Naive thymus-derived CD4-positive, alpha-beta T cell (primary cell): ENCODE results near the gene NPAS3. TPM values are rescaled to one million over a fixed set of nuclear protein-coding genes. Genes with fewer than 3 reads are reported as not detected.

Experiments
- ATAC-seq: fragments of 150-1000 bp; cut with Tn5 transposase; 2 replicates; pipeline ENCODE4 v1.10.0; 2021; ENCODE audit warnings: mild to moderate bottlenecking, moderate library complexity
- CTCF ChIA-PET: fragments of 350-600 bp; sonication (Branson Sonifier 250); formaldehyde crosslinking; loops from one replicate; lab custom pipeline; 2021; ENCODE audit warnings: antibody characterized with exemption; lab: Charles Lee
- POLR2A ChIA-PET: fragments of 350-600 bp; sonication (Branson Sonifier 250); formaldehyde crosslinking; loops from one replicate; lab custom pipeline; 2021; ENCODE audit warnings: antibody characterized with exemption, inconsistent platforms; lab: Charles Lee
- DNase-seq, 9 donors: peaks; one replicate each; pipeline versions ENCODE4 v3.0.0 to v3.0.0-alpha.2; 2020 to 2022; ENCODE audit warnings: mixed read lengths in 1 of 9
- H3K27ac ChIP-seq: one replicate; pipeline ENCODE4 v1.7.0; 2013; ENCODE audit warnings: mild to moderate bottlenecking, low read depth, low read length, moderate library complexity
- H3K27me3 ChIP-seq, 2 donors: one replicate each; pipeline ENCODE4 v1.7.0; 2013; ENCODE audit warnings: low read length in 2 of 2, mild to moderate bottlenecking in 2 of 2, moderate library complexity in 2 of 2; ENCODE audit not compliant: control insufficient read depth in 2 of 2, insufficient read depth in 2 of 2
- H3K36me3 ChIP-seq, 3 experiments: 1 replicate in 2 of 3; 2 replicates in 1 of 3; pipeline ENCODE4 v1.7.0; 2013; ENCODE audit warnings: low read length in 3 of 3, mild to moderate bottlenecking in 3 of 3, moderate library complexity in 1 of 3; ENCODE audit not compliant: insufficient read depth in 3 of 3, control insufficient read depth in 2 of 3
- H3K4me1 ChIP-seq, 2 donors: one replicate each; pipeline ENCODE4 v1.7.0; 2013; ENCODE audit warnings: low read length in 2 of 2, mild to moderate bottlenecking in 2 of 2, moderate library complexity in 1 of 2; ENCODE audit not compliant: control insufficient read depth in 2 of 2, insufficient read depth in 2 of 2
- H3K4me3 ChIP-seq: 2 replicates; pipeline ENCODE4 v1.7.0; 2013; ENCODE audit warnings: mild to moderate bottlenecking, low read length
- H3K9me3 ChIP-seq, 3 experiments: 1 replicate in 2 of 3; 2 replicates in 1 of 3; pipeline ENCODE4 v1.7.0; 2013; ENCODE audit warnings: low read length in 3 of 3; ENCODE audit not compliant: control insufficient read depth in 2 of 3
- H3K27ac Mint-ChIP-seq, 9 donors: one replicate each; pipeline ENCODE4 v1.8.0; 2020 to 2022; ENCODE audit warnings: mixed read lengths in 9 of 9, mild to moderate bottlenecking in 8 of 9, moderate library complexity in 5 of 9, inconsistent platforms in 2 of 9
- H3K27me3 Mint-ChIP-seq, 5 donors: one replicate each; pipeline ENCODE4 v1.8.0; 2021 to 2022; ENCODE audit warnings: mixed read lengths in 5 of 5, mild to moderate bottlenecking in 1 of 5
- H3K36me3 Mint-ChIP-seq, 5 donors: one replicate each; pipeline ENCODE4 v1.8.0; 2020 to 2022; ENCODE audit warnings: mixed read lengths in 5 of 5, mild to moderate bottlenecking in 3 of 5, inconsistent platforms in 1 of 5
- H3K4me1 Mint-ChIP-seq, 7 donors: one replicate each; pipeline ENCODE4 v1.8.0; 2020 to 2022; ENCODE audit warnings: mixed read lengths in 7 of 7, mild to moderate bottlenecking in 3 of 7, inconsistent platforms in 1 of 7
- H3K4me3 Mint-ChIP-seq, 10 donors: one replicate each; pipeline ENCODE4 v1.8.0; 2020 to 2022; ENCODE audit warnings: mild to moderate bottlenecking in 10 of 10, mixed read lengths in 10 of 10, moderate library complexity in 6 of 10, inconsistent platforms in 2 of 10
- H3K9me3 Mint-ChIP-seq, 11 donors: one replicate each; pipeline ENCODE4 v1.8.0; 2020 to 2022; ENCODE audit warnings: mixed read lengths in 11 of 11, mild to moderate bottlenecking in 4 of 11, inconsistent platforms in 1 of 11, moderate library complexity in 1 of 11
- intact Hi-C, 2 donors: fragments of 100-400 bp; cut with micrococcal nuclease; formaldehyde crosslinking; loops; one replicate each; pipeline ENCODE4 v1.15.1; 2023
- polyA plus RNA-seq, 2 donors: library from polyadenylated mRNA; unstranded; fragments of 300-500 nt; fragmentation: Illumina TruSeq; gene quantifications; one replicate each; pipeline ENCODE4 v1.2.3, GENCODE V29; 2021
- total RNA-seq, 6 experiments: library from RNA in 5 of 6; stranded (reverse) in 5 of 6; gene quantifications; 1 replicate in 5 of 6; 2 replicates in 1 of 6; pipeline ENCODE4 v1.2.3 and lab custom pipeline; 2021 to 2026

NPAS3 gene
- total and polyA plus RNA-seq, 7 experiments from 2014 or later: not detected

- Mint-ChIP-seq H3K36me3 (no peaks in the 10 kb centered on the region), H3K9me3 (peaks cover 0 to 2% (median 0%) of the 10 kb centered on the region in 11 donors), H3K4me3 (no peak overlapping the region), H3K27me3 (peaks cover 2 to 9% (median 6%) of the 10 kb centered on the region in 5 donors), H3K4me1 (no peaks in the 10 kb centered on the region), H3K27ac (no peak overlapping the region)
- no peak overlapping the region for H3K27ac ChIP-seq
- intact Hi-C loops: no loop called here
- DNase-seq: no peak
- POLR2A ChIA-PET: no interaction called here
- H3K9me3 ChIP-seq: no peaks in the 10 kb centered on the region
- no peaks in the 10 kb centered on the region for H3K27me3 ChIP-seq
- H3K4me3 ChIP-seq: no peak overlapping the region
- no peaks in the 10 kb centered on the region for H3K36me3 ChIP-seq
- CTCF ChIA-PET: no interaction called here
- no peaks in the 10 kb centered on the region for H3K4me1 ChIP-seq
- no peak for ATAC-seq
These were observed 739.3 kb downstream of the NPAS3 start for GRCh38 chr14:33678005-33678404.

- intact Hi-C loops: no loop called here
- no peaks in the 10 kb centered on the region for H3K9me3 ChIP-seq
- H3K4me3 ChIP-seq: no peak overlapping the region
- H3K4me1 ChIP-seq: no peaks in the 10 kb centered on the region
- no peaks in the 10 kb centered on the region for H3K36me3 ChIP-seq
- H3K36me3 Mint-ChIP-seq: no peaks in the 10 kb centered on the region
- CTCF ChIA-PET: no interaction called here
- no peak for DNase-seq
- H3K9me3 Mint-ChIP-seq: peaks cover 0 to 2% (median 0%) of the 10 kb centered on the region in 11 donors
- H3K4me3 Mint-ChIP-seq: no peak overlapping the region
- POLR2A ChIA-PET: no interaction called here
- H3K4me1 Mint-ChIP-seq: no peaks in the 10 kb centered on the region
- no peak for ATAC-seq
- no peak overlapping the region for H3K27ac ChIP-seq
- no peaks in the 10 kb centered on the region for H3K27me3 ChIP-seq
- peaks cover 2 to 9% (median 4%) of the 10 kb centered on the region in 5 donors for H3K27me3 Mint-ChIP-seq
- no peak overlapping the region for H3K27ac Mint-ChIP-seq
These were observed 740.3 kb downstream of the NPAS3 start for GRCh38 chr14:33679025-33679424.

GRCh38 chr14:33679461-33680225, 741.0 kb downstream of the NPAS3 start:
- ATAC-seq (no peak), DNase-seq (no peak)
- H3K27ac ChIP-seq: no peak overlapping the region
- no peaks in the 10 kb centered on the region for H3K9me3 ChIP-seq
- H3K27me3 Mint-ChIP-seq: peaks cover 2 to 8% (median 3%) of the 10 kb centered on the region in 5 donors
- no peaks in the 10 kb centered on the region for H3K4me1 ChIP-seq
- ChIA-PET CTCF (no interaction called here), POLR2A (no interaction called here)
- H3K4me3 Mint-ChIP-seq: no peak overlapping the region
- no peaks in the 10 kb centered on the region for H3K36me3 Mint-ChIP-seq
- H3K4me1 Mint-ChIP-seq: no peaks in the 10 kb centered on the region
- no peaks in the 10 kb centered on the region for H3K27me3 ChIP-seq
- H3K36me3 ChIP-seq: no peaks in the 10 kb centered on the region
- no peak overlapping the region for H3K27ac Mint-ChIP-seq
- H3K4me3 ChIP-seq: no peak overlapping the region
- intact Hi-C loops: no loop called here
- peaks cover 0 to 2% (median 0%) of the 10 kb centered on the region in 11 donors for H3K9me3 Mint-ChIP-seq

DNA sequence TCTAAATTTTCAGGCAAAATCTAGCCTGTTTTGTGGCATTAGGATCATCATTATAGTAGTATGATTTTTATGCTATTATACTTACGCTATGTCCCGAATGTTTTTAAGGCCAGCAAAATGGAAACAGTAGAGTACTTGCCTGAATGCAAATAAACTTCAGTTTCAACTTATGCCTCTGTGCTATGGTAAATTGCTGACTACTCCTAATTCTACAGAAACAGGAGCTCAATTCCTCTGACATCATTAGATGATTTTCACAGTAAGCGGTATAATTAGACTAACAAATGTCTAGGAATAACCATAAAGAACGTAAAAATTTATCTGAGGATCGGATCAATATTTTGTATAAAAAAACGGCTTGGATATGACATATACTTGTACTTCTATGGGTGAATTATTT, 742.2 kb downstream of the NPAS3 start:
- Mint-ChIP-seq H3K4me3 (no peak overlapping the region), H3K27ac (no peak overlapping the region), H3K4me1 (no peaks in the 10 kb centered on the region), H3K9me3 (peaks cover 0 to 2% (median 0%) of the 10 kb centered on the region in 11 donors), H3K36me3 (no peaks in the 10 kb centered on the region), H3K27me3 (peaks cover 0 to 4% (median 0%) of the 10 kb centered on the region in 5 donors)
- no peaks in the 10 kb centered on the region for H3K9me3 ChIP-seq
- H3K27me3 ChIP-seq: no peaks in the 10 kb centered on the region
- no peak for DNase-seq
- H3K27ac ChIP-seq: no peak overlapping the region
- no peak for ATAC-seq
- no peaks in the 10 kb centered on the region for H3K36me3 ChIP-seq
- no peak overlapping the region for H3K4me3 ChIP-seq
- intact Hi-C loops: no loop called here
- ChIA-PET CTCF (no interaction called here), POLR2A (no interaction called here)
- H3K4me1 ChIP-seq: no peaks in the 10 kb centered on the region

DNA sequence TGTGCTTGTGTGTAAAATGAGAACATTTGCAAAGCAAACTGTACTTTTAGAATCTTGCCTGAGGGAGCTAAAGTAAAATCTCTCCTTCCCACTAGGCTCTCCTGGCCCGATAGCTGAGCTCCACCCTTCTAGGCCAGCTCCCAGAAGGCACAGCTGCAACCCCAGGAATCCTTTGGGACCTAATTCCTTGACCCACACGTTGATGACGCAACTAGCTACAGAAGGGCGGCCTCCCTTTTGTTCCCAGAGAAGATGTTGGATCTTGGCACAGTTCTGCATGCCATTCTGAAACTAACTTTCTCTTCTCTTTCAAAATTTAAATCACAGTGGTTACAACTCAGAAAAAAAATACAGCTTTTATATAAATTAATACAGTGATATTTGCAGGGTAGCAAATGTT, 744.1 kb downstream of the NPAS3 start:
- Mint-ChIP-seq H3K27me3 (peaks cover 0 to 2% (median 0%) of the 10 kb centered on the region in 5 donors), H3K4me3 (no peak overlapping the region), H3K9me3 (peaks cover 0 to 2% (median 0%) of the 10 kb centered on the region in 11 donors), H3K36me3 (no peaks in the 10 kb centered on the region), H3K27ac (no peak overlapping the region), H3K4me1 (no peaks in the 10 kb centered on the region)
- no peaks in the 10 kb centered on the region for H3K36me3 ChIP-seq
- H3K9me3 ChIP-seq: no peaks in the 10 kb centered on the region
- no peak overlapping the region for H3K4me3 ChIP-seq
- no peak for ATAC-seq
- DNase-seq: no peak
- H3K4me1 ChIP-seq: no peaks in the 10 kb centered on the region
- CTCF ChIA-PET: no interaction called here
- H3K27me3 ChIP-seq: no peaks in the 10 kb centered on the region
- POLR2A ChIA-PET: interaction anchor here (0.6 kb wide), 1 partner anchor 35 kb away, joined by 4 read pairs; no protein-coding TSS in a partner anchor
- intact Hi-C loops: no loop called here
- no peak overlapping the region for H3K27ac ChIP-seq

DNA sequence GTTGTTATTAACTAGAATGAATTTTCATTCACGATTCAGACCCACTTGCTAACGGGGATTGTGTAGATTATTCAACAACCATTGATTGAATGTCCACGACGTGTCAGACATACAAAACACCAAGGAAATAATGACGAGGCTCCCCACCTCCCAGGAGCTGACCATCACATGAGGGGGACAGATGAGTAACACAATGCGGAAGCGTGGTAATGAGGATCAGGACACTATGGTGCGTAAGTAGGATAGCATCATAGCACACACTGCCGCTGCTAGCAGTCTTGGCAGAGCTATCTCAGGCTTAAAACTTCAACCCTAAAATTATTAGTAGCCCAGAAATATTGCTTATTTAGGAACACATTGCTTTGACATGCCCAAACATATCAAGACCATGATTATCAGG, 746.3 kb downstream of the NPAS3 start:
- no peaks in the 10 kb centered on the region for H3K36me3 Mint-ChIP-seq
- H3K4me1 ChIP-seq: no peaks in the 10 kb centered on the region
- peaks cover 0 to 5% (median 0%) of the 10 kb centered on the region in 11 donors for H3K9me3 Mint-ChIP-seq
- no peak overlapping the region for H3K27ac Mint-ChIP-seq
- no peaks in the 10 kb centered on the region for H3K4me1 Mint-ChIP-seq
- H3K27ac ChIP-seq: no peak overlapping the region
- ATAC-seq (no peak), DNase-seq (no peak)
- H3K4me3 ChIP-seq: no peak overlapping the region
- ChIA-PET POLR2A (no interaction called here), CTCF (no interaction called here)
- intact Hi-C loops: no loop called here
- H3K9me3 ChIP-seq: no peaks in the 10 kb centered on the region
- H3K36me3 ChIP-seq: no peaks in the 10 kb centered on the region
- no peak overlapping the region for H3K4me3 Mint-ChIP-seq
- H3K27me3 Mint-ChIP-seq: no peaks in the 10 kb centered on the region
- no peaks in the 10 kb centered on the region for H3K27me3 ChIP-seq

- Mint-ChIP-seq H3K4me3 (no peak overlapping the region), H3K27me3 (no peaks in the 10 kb centered on the region), H3K9me3 (peaks cover 0 to 5% (median 0%) of the 10 kb centered on the region in 11 donors), H3K36me3 (no peaks in the 10 kb centered on the region), H3K4me1 (no peaks in the 10 kb centered on the region), H3K27ac (no peak overlapping the region)
- DNase-seq (no peak), ATAC-seq (no peak)
- no peak overlapping the region for H3K4me3 ChIP-seq
- no peaks in the 10 kb centered on the region for H3K9me3 ChIP-seq
- no peak overlapping the region for H3K27ac ChIP-seq
- no peaks in the 10 kb centered on the region for H3K4me1 ChIP-seq
- ChIA-PET POLR2A (interaction anchor here (0.6 kb wide), 1 partner anchor 33 kb away, joined by 3 read pairs; no protein-coding TSS in a partner anchor), CTCF (no interaction called here)
- H3K27me3 ChIP-seq: no peaks in the 10 kb centered on the region
- H3K36me3 ChIP-seq: no peaks in the 10 kb centered on the region
- intact Hi-C loops: no loop called here
These were observed 747.0 kb downstream of the NPAS3 start for GRCh38 chr14:33685698-33686097.
